ENCODE results near the gene ADH7.
A peak's percentile ranks its signal among the peaks of the same experiment; 100 is the strongest.
"Not testable (repeated sequence)": the region's sequence is repeated elsewhere in the genome, so short reads cannot be mapped to it uniquely, and the experiment has no call there.

Gene ADH7

GRCh38 chr4:99414902-99415301 is 20.2 kb downstream of the ADH7 start:
- not testable (repeated sequence) for DNase-seq

DNA sequence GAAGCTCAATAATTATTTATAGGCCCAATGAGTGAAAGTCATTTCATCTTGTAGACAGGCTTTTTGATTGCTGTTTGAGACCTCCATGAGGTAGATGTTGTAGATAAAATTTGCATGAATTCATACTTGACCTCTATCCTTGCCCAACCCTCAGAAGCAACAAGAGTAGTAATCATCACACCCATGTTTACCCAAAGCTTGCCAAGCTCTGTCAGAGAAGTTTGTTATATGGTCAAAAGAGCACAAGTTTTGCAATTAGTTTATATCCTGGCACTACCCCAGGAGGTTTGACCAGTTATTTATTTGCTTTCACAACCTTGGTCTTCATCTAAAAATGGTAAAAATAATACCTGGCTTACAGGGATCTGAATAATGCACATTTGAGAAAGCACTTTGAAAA is 20.7 kb downstream of the ADH7 start:
- no peak for DNase-seq

DNA sequence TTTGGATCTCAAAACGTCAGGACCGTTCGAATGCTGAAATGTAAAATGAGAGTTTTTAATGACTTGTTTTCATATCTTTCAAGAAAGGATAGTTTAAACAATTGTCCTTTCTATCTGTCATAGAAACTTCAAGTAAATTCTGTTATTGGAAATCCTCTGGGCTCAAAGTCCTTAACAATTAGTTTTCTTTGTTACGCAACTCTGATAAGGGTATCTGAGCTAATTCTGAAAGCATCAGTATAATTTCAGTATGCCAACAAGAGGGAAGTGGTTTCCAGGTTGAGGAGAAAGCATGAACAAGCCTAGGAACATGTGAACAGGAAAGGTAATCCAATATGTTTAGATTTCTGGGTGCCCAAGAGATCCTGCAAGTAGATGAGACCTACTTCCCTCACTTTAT is 22.0 kb downstream of the ADH7 start:
- DNase-seq: no peak

- no peak for DNase-seq
Observed at GRCh38 chr4:99411041-99411440, 24.1 kb downstream of the ADH7 start.

DNA sequence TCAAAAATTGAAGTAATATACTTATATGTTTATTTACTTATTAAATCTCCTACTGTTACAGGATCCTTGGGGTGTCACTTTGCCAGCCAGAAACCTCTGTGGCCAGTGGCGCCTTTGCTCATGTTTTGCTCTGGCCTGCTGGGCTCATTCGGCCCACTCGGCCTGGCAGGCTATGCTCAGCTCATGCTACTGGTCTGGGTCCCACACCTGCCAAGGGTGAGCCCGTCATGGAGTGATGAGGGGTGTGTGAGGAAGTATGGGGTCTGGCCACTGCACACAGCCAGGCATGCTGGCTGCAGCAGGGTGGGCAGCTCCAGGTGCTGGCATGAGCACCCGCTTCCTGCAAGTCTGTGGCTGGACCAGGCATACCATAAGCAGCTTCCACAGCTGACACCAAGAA is 25.1 kb downstream of the ADH7 start:
- no peak for DNase-seq

DNA sequence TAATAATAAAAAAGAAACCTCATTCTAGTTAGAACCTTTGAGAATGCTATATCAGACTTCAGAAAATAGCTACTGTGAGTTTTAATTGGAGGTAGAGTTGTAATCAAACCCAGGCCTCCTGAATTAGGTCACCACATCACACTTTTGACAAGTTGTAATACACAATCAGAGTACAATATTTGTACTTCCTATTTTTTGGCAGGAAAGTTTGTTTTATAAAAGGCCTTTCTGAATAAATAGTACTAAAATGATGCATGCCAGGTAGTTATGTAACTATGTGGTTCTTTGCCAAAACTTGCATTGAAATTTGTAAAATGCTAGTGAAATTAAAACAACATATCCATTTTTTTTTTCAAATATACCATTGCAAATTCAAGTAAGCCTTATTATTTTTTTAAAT is 26.8 kb downstream of the ADH7 start:
- DNase-seq: no peak

GRCh38 chr4:99405433-99406115 is 29.6 kb downstream of the ADH7 start:
- peak; percentile 45 to 66 for DNase-seq

DNA sequence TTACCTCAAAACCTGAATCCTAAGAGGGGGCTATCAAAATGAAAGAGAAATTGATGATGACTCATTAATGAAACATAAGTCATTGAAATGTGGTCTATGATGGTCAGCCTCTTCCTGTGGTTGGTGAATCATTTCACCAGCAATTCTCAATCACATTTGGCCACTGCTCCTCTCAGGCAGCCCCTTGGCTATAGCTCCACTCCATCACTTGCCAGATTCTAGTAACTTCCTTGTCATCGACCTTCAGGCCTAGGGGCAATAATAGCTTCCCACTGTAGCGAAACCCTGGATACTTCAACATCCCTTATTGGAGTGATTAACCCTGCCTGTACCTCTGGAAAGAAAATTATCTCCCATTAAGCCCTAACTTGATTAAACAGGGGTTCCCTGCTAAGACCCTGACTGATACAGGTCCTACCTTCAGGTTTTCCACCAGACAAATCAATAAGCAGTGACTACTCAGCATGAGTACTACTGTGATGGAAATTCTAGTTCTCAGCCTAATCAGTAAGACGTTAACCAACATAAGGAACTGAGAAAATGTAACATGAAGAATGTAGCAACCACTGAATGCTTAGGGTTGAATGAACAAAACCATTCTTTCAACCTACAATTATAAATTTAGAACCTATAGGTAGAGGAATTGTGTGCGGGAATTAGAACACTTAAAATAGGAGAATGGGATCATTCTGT is 30.4 kb downstream of the ADH7 start:
- no peak for DNase-seq

DNA sequence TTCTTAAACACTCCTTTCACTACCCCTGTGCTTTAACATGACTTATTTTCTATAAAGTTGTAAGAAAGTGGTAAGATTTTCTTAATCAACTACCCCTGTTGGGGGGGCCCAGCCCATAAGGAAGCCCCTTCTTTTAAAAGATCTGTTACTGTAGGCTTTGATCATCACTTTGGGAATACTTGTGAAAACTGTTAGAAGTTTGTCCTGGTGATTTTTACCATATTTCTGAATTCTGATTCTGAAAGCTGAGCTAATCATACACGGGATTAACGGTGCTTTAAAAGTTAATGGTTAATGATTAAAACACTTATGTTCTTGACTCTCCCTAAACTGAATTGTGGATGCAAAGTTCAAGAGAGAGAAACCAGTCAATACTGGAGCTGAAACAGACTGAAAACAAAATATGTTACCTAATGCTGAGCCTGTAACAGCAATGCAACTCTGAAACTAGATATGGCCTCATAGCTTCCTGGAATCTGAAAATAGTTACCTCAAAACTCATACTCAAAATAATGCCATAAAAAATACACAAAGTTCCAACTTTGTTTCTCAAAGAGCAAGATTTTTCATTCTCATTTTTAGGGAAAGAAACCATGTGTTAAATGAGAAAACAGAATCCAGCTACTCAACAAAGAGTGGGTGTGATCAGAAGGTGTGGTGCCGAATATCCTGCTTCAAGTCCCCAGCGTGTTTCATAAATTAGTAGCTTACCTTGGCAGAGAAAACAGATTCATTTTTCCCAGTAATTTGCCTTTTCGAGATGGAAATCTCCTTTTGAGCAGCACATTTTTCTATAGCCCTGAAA is 31.6 kb downstream of the ADH7 start:
- no peak for DNase-seq

DNA sequence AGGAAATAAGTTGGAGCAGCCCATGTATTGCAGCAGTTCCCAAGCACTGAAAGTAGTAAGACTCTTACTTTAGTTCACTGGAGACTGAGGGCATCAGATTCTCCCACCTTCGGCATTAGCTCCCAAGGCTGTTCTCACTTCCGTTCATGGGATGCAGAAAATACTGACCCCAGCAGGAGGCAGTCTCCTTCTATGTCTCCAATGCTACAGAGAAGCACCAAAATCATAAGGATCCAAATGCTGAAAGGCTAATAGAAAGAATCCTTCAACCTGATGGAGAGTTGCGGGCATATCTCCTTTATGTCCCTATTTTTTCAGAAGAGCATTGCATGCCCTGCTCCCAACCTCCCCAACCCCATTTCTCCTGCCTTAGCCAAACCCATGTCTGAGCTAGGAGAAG is 32.4 kb downstream of the ADH7 start:
- no peak for DNase-seq

GRCh38 chr4:99400831-99401230 is 34.3 kb downstream of the ADH7 start:
- DNase-seq: no peak

DNA sequence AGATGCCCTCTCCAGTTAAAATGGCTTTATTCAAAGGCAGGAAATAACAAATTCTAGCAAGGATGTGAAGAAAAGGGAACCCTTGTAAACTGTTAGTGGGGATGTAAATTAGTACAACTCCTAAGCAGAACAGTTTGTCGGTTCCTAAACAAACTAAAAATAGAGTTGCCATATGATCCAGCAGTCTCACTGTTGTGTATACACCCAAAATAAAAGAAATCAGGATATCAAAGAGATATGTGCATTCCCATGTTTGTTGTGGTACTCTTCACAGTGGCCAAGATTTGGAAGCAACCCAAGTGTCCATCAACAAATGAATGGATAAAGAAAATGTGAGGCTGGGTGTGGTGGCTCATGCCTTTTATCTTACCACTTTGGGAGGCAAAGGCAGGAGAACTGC is 36.1 kb downstream of the ADH7 start:
- no peak for DNase-seq

DNA sequence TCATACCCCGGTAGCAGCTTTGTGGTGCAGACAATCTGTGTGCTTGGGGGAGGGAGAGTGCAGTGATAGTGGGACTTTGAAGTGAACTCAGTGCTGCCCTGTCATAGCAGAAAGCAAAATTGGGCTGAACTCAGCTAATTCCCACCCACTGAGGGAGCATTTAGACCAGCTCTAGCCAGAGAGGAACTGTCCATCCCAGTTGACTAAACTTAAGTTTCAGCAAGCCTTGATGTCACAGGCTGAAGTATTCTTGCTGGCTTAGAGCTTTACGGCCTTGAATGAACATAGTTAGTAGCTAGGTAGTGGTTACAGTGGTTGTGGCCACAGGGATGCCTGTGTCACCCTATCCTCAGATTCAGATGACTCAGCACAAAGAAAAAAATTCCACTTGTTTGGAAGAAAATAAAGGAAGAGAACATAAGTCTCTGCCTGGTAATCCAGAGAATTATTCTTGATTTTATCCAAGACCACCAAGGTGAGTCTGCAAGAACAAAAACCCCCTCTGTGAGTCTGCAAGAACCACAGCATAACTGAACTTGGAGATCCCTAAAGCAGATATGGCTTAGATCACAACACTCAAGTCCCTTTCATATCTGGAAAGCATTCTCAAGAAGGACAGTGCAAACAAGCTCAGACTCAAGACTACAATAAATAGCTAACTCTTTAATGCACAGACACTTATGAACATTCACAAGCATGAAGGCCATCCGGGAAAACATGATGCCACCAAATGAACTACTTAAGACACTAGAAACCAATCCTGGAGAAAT is 39.4 kb downstream of the ADH7 start:
- DNase-seq: no peak

GRCh38 chr4:99394896-99395295 is 40.2 kb downstream of the ADH7 start:
- DNase-seq: no peak

DNA sequence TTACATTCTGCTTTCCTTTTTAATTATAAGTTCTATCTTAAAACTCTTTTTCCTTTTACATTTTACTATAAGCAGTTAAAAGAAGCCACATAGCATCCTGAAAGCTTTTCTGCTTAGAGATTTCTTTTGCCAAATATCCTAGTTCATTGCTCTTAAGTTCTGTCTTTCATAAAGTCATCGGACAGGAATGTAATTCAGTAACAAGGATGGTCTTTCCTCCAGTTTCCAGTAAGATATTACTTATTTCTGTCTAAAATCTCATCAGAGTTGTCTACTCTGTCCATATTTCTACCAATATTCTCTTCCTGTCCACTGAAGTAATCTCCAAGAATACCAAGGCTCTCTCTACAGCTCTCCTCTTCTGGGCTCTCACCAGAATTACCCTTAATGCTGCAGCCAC is 45.1 kb downstream of the ADH7 start:
- no peak for DNase-seq

DNA sequence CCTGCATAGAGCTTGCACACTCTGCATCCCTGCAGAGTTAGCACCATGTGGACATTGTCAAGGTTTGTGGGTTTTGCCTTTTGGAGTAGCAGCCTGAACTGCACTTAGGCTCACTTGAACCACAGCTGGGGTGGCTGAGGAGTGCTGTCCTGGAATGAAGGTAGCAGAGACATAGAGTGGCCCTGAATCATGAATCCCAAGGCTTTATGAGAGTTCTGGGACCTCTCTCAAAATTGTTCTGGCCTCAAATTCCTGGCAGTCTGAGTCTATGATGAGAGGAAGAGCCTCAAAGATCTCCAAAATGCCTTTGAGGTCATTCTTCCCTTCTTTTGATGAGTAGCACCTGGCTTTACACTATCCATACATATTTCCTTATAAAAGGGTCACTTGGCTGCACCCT is 45.5 kb downstream of the ADH7 start:
- no peak for DNase-seq

DNA sequence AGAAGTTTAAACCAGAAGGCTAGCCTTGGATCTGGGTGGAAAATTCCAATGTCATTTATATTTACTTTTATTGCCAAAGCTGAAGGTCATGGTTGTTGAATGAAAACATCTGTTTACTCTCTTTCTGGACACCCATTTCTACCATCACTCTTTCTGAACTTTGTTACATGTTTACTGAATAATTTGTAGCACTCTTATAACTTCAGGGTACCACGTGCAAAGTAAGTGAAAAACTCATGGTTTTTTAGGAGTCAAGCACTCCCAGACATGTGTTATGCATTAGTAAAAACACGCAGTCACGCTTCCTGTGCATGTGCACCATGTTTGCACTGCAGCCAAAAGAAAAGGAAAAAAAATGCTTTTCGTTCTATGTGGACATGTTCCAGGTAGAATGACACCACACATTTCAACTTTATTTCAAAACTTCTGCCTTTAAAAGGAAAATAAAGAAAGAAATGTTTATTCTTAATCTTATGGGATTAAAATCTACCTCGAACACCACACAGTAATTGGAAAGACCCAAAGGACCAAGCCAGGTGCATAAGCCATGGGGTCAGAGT is 51.2 kb downstream of the ADH7 start:
- DNase-seq: no peak

DNA sequence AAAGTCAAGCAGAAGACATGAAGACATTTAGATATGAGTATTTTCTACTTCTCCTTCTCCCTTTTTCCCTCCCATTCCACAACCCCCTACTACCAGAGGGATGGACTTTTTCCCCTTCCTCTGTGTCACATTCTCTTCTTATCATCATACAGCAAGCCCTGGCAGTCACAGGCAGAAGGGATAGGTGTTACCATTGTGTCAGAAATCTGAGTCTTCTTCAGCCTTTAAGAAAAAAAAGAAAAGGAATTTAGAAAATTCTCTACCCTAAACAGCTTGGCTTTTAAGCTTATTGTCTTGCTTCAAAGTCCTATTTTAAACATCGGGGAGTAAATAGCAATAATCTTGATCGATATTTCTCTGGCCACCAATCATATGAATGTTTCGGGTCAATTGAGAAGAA is 51.7 kb downstream of the ADH7 start:
- no peak for DNase-seq

- DNase-seq: no peak
Observed at GRCh38 chr4:99382745-99383360, 52.3 kb downstream of the ADH7 start.

DNA sequence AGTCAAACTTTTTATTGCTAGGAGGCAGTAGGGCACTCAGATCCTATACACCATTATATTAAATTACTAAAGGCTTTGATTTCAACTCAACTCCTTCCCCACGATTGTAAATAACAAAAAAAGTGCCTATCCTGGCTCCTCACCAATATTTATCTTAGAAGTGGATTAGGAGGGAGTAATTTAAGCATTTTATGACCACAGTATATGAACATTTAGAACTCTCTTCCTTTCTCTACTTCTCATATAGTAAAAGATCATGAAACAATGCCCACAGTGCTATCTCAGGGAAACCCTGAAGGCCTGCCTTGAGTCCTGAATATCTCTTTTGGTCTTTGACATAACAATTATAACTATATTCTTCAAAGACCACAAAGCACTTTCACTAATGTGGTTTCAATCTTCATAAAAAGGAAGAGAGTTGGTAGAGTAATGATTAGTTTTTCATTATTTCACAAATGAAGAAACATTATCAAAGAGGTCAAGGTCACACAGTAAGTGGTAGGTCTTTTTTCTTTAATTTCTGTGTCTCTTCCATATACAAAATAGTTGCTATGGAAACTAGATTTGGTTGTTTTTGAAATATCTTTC is 53.5 kb downstream of the ADH7 start:
- DNase-seq: no peak

GRCh38 chr4:99379571-99379970 is 55.6 kb downstream of the ADH7 start:
- no peak for DNase-seq

DNA sequence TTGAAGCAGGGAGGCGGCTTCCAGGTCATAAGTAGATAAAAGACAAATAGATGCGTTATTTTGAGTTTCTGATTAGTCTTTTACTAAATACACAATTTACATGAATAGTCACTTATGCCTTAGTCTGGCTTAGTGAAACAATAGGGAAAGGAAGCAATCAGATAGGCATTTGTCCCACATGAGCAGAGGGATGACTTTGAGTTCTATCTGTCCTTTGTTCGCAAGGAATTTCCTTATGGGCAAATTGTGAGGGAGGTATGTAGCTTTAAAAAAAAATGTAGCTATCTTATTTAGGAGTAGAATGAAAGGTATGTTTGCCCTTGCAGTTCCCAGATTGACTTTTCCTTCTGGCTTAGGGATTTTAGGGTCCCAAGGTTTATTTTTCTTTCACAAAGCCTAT is 56.3 kb downstream of the ADH7 start:
- DNase-seq: no peak
